ENCODE data around the gene TMEM51. TPM values are rescaled to one million over a fixed set of nuclear protein-coding genes. Genes with fewer than 3 reads are reported as not detected.

TMEM51 gene
- total and polyA plus RNA-seq, 2 of the 13 experiments (the other 11 are each of a cell fraction or from before 2014, with no cell fraction given): 12.2 to 22.3 TPM

- H3K4me3 ChIP-seq (replicated peaks in 1 of 3; ENCODE audit: insufficient read depth in 1 of 3, low read depth in 2 of 3, low read length in 3 of 3): no peak overlapping the region
- 65% methylated on average over 5 of the region's 5 CpGs for WGBS (ENCODE audit: low lambda C conversion rate)
- CTCF ChIA-PET (ENCODE audit: low intra/inter-chr PET ratio, low total read pairs): no interaction called here
- FAIRE-seq (no peak), DNase-seq (ENCODE audit: low spot score) (no peak), ATAC-seq (no peak)
- intact Hi-C loops (cut with micrococcal nuclease; ENCODE audit: unreplicated experiment): no loop called here
- peaks cover 0 to 6% of the 10 kb centered on the region in 2 experiments; a peak in 1 of 5 replicates for H3K27me3 ChIP-seq (ENCODE audit: control insufficient read depth in 1 of 2, insufficient read depth in 2 of 2, low read length in 2 of 2)
- H3K27ac ChIP-seq (ENCODE audit: extremely low read length, insufficient read depth, low read length): no peak overlapping the region
- H3K36me3 ChIP-seq (replicated peaks in 1 of 2; ENCODE audit: control insufficient read depth in 1 of 2, insufficient read depth in 2 of 2, low read length in 2 of 2): no peaks in the 10 kb centered on the region
- H3K9ac ChIP-seq (ENCODE audit: insufficient read depth, low read depth, low read length): no peak overlapping the region
- BruUV-seq (replicated peaks): no TSS peak
- in situ Hi-C loops (cut with HindIII; ENCODE audit: extremely low pct_ligation_motif_present, low pct_unique_long_range_greater_than_20kb): no loop called here
- no peak overlapping the region for H2AFZ ChIP-seq (ENCODE audit: low read length)
- peaks cover 30% of the 10 kb centered on the region for H3K4me1 ChIP-seq (ENCODE audit: insufficient read depth, low read length)
- no peak overlapping the region for H3K4me2 ChIP-seq (ENCODE audit: low read depth, low read length)
- H3K9me3 ChIP-seq (ENCODE audit: low read length): 0 out of 2 replicates have a peak, but pooled peaks cover 5% of the 10 kb centered on the region
- no peaks in the 10 kb centered on the region for H4K20me1 ChIP-seq (ENCODE audit: insufficient read depth, low read length)
- H3K79me2 ChIP-seq (ENCODE audit: insufficient read depth, low read length): no peaks in the 10 kb centered on the region
- POLR2A ChIA-PET: no interaction called here
- TF ChIP-seq ZNF567 (CRISPR knock-in tag; IDR thresholded peaks at IDR 0.05; ENCODE audit: borderline replicate concordance) (no peak), GZF1 (CRISPR knock-in tag; IDR thresholded peaks at IDR 0.05) (no peak), ZFX (CRISPR knock-in tag; IDR thresholded peaks at IDR 0.05; ENCODE audit: low read depth) (no peak), ETV6 (CRISPR knock-in tag; conservative IDR thresholded peaks at IDR 0.05) (no peak), ZHX1 (CRISPR knock-in tag; IDR thresholded peaks at IDR 0.05; ENCODE audit: low read depth) (no peak), PRDM15 (CRISPR knock-in tag; IDR thresholded peaks at IDR 0.05) (no peak), ZNF619 (CRISPR knock-in tag; IDR thresholded peaks at IDR 0.05) (no peak), TARDBP (CRISPR knock-in tag; IDR thresholded peaks at IDR 0.05) (no peak), ZBTB8A (CRISPR knock-in tag; IDR thresholded peaks at IDR 0.05; ENCODE audit: borderline replicate concordance, low read depth) (no peak), STAT6 (CRISPR knock-in tag; IDR thresholded peaks at IDR 0.05; ENCODE audit: borderline replicate concordance) (no peak), DNMT3B (CRISPR knock-in tag; conservative IDR thresholded peaks at IDR 0.05) (no peak)
Observed at GRCh38 chr1:15262706-15263105, 109.2 kb downstream of the TMEM51 start.
